ENCODE results near the gene MAD2L1BP.
"Not testable (repeated sequence)": the region's sequence is repeated elsewhere in the genome, so short reads cannot be mapped to it uniquely, and the experiment has no call there.

The MAD2L1BP gene, protein sequence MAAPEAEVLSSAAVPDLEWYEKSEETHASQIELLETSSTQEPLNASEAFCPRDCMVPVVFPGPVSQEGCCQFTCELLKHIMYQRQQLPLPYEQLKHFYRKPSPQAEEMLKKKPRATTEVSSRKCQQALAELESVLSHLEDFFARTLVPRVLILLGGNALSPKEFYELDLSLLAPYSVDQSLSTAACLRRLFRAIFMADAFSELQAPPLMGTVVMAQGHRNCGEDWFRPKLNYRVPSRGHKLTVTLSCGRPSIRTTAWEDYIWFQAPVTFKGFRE

GRCh38 chr6:43635387-43636307 lies at the start of gene MAD2L1BP:
Gene MAD2L1BP, plus strand, starts transcription at chr6:43635840. Its CDS starts 36 bp downstream, at chr6:43635876.
- Histone ChIP-seq H3K27me3 (ENCODE audit: insufficient read depth, low read length) (no peaks in the 10 kb centered on the region), H3K4me3 (ENCODE audit: low read length) (peak within 1 kb of the TSS; percentile 96), H3K27ac (ENCODE audit: low read length) (peak within 1 kb of the TSS; percentile 22), H3K36me3 (ENCODE audit: insufficient read depth, low read depth, low read length) (peaks cover 33% of the 10 kb centered on the region), H3K9ac (ENCODE audit: low read depth, low read length) (peak within 1 kb of the TSS; percentile 92), H3K4me1 (ENCODE audit: insufficient read depth, low read length) (peaks cover 2% of the 10 kb centered on the region; the same call in 1 of the 2 replicates), H3K9me3 (ENCODE audit: insufficient read depth, low read depth, low read length) (no peaks in the 10 kb centered on the region)

- H3K27me3 ChIP-seq (ENCODE audit: insufficient read depth, low read length), result no peaks in the 10 kb centered on the region
- no peaks in the 10 kb centered on the region for H3K4me1 ChIP-seq (ENCODE audit: insufficient read depth, low read length)
- H3K36me3 ChIP-seq (ENCODE audit: insufficient read depth, low read depth, low read length), result peaks cover 48% of the 10 kb centered on the region
- H3K9ac ChIP-seq (ENCODE audit: low read depth, low read length), result no peak overlapping the region
- no peak overlapping the region for H3K27ac ChIP-seq (ENCODE audit: low read length)
- H3K4me3 ChIP-seq (ENCODE audit: low read length), result no peak overlapping the region
- H3K9me3 ChIP-seq (ENCODE audit: insufficient read depth, low read depth, low read length), result no peaks in the 10 kb centered on the region
Measured at GRCh38 chr6:43588194-43588593, 47.4 kb upstream of the MAD2L1BP start.

DNA sequence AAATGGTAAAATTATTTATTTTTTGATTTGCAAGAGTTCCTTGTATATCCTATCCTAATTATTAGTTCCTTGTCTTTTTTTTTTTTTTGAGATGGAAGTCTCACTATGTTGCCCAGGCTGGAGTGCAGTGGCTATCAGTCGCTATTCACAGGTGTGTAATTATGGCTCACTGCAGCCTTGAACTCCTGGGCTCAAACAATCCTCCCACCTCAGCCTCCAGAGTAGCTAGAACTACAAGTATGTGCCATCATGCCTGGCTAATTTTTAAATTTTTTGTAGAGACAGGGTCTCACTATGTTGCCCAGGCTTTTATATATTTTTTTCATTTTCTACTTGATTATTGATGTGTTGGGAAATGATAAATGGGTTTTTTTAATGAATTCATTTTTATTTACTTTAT lies 46.1 kb upstream of the MAD2L1BP start:
- H3K27me3 ChIP-seq (ENCODE audit: insufficient read depth, low read length); H3K4me1 ChIP-seq (ENCODE audit: insufficient read depth, low read length); H3K4me3 ChIP-seq (ENCODE audit: low read length); H3K9me3 ChIP-seq (ENCODE audit: insufficient read depth, low read depth, low read length); H3K9ac ChIP-seq (ENCODE audit: low read depth, low read length); H3K27ac ChIP-seq (ENCODE audit: low read length): not testable (repeated sequence)
- peaks cover 35% of the 10 kb centered on the region for H3K36me3 ChIP-seq (ENCODE audit: insufficient read depth, low read depth, low read length)

- Histone ChIP-seq H3K27ac (ENCODE audit: low read length) (no peak overlapping the region), H3K36me3 (ENCODE audit: insufficient read depth, low read depth, low read length) (peaks cover 13% of the 10 kb centered on the region), H3K4me1 (ENCODE audit: insufficient read depth, low read length) (no peaks in the 10 kb centered on the region), H3K9ac (ENCODE audit: low read depth, low read length) (no peak overlapping the region), H3K9me3 (ENCODE audit: insufficient read depth, low read depth, low read length) (no peaks in the 10 kb centered on the region), H3K27me3 (ENCODE audit: insufficient read depth, low read length) (no peaks in the 10 kb centered on the region), H3K4me3 (ENCODE audit: low read length) (no peak overlapping the region)
Measured at GRCh38 chr6:43593938-43594337, 41.7 kb upstream of the MAD2L1BP start.

- Histone ChIP-seq H3K36me3 (ENCODE audit: insufficient read depth, low read depth, low read length) (peaks cover 27% of the 10 kb centered on the region), H3K27me3 (ENCODE audit: insufficient read depth, low read length) (no peaks in the 10 kb centered on the region), H3K9me3 (ENCODE audit: insufficient read depth, low read depth, low read length) (no peaks in the 10 kb centered on the region), H3K4me3 (ENCODE audit: low read length) (no peak overlapping the region), H3K27ac (ENCODE audit: low read length) (no peak overlapping the region), H3K4me1 (ENCODE audit: insufficient read depth, low read length) (no peaks in the 10 kb centered on the region), H3K9ac (ENCODE audit: low read depth, low read length) (no peak overlapping the region)
Measured at GRCh38 chr6:43600595-43600994, 35.0 kb upstream of the MAD2L1BP start.

DNA sequence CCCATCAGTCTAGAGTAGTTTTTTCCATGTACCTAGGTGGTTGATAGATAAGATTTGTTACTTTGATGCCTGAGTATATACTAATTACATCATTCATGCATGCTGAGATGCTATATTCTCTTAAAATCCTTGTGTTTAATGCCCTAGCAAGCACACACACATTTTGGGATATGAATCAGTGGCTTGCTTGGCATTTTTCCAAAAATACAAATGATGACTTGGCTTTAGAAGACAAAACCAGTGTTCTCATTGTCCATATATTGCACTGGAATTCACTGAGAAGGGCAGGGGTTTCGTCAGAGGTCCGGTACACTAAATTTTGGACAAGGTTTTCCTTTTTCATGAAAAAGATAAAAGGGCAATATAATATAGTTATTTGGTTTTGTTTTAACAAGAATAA lies 31.5 kb upstream of the MAD2L1BP start:
- H3K27ac ChIP-seq (ENCODE audit: low read length), result no peak overlapping the region

GRCh38 chr6:43606019-43606418 lies 29.6 kb upstream of the MAD2L1BP start:
- Histone ChIP-seq H3K27me3 (ENCODE audit: insufficient read depth, low read length) (no peaks in the 10 kb centered on the region), H3K36me3 (ENCODE audit: insufficient read depth, low read depth, low read length) (peaks cover 41% of the 10 kb centered on the region), H3K9ac (ENCODE audit: low read depth, low read length) (no peak overlapping the region), H3K27ac (ENCODE audit: low read length) (no peak overlapping the region), H3K4me1 (ENCODE audit: insufficient read depth, low read length) (no peaks in the 10 kb centered on the region), H3K9me3 (ENCODE audit: insufficient read depth, low read depth, low read length) (no peaks in the 10 kb centered on the region), H3K4me3 (ENCODE audit: low read length) (no peak overlapping the region)

More for the DNA sequence above, 31.5 kb upstream of the MAD2L1BP start:
- H3K9me3 ChIP-seq (ENCODE audit: insufficient read depth, low read depth, low read length), result no peaks in the 10 kb centered on the region
- no peak overlapping the region for H3K9ac ChIP-seq (ENCODE audit: low read depth, low read length)
- H3K36me3 ChIP-seq (ENCODE audit: insufficient read depth, low read depth, low read length), result peaks cover 33% of the 10 kb centered on the region
- no peaks in the 10 kb centered on the region for H3K27me3 ChIP-seq (ENCODE audit: insufficient read depth, low read length)
- H3K4me1 ChIP-seq (ENCODE audit: insufficient read depth, low read length), result no peaks in the 10 kb centered on the region
- H3K4me3 ChIP-seq (ENCODE audit: low read length), result no peak overlapping the region

DNA sequence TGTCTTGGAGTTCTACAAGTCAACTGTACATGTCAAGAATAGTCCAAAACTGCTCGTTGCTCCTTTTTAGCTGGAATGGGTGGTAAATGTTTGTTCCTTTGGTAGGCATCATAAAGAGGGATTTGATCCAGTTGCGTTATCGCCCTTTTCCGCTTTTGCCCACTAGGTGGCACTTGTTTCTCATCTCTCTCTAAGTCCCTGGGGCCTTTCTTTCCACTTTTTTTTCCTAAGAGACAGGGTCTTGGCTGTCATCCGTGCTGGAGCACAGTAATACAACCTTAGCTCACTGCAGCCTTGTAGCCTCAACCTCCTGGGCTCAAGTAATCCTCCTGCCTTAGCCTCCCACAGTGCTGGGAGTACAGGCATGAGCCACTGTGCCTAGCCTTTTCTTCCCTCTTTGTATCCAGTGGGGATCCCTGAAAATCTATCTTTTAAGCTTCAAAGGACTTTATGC lies 27.3 kb upstream of the MAD2L1BP start:
- Histone ChIP-seq H3K4me3 (ENCODE audit: low read length) (no peak overlapping the region), H3K9ac (ENCODE audit: low read depth, low read length) (no peak overlapping the region), H3K27me3 (ENCODE audit: insufficient read depth, low read length) (no peaks in the 10 kb centered on the region), H3K4me1 (ENCODE audit: insufficient read depth, low read length) (no peaks in the 10 kb centered on the region), H3K27ac (ENCODE audit: low read length) (no peak overlapping the region), H3K9me3 (ENCODE audit: insufficient read depth, low read depth, low read length) (no peaks in the 10 kb centered on the region), H3K36me3 (ENCODE audit: insufficient read depth, low read depth, low read length) (peaks cover 43% of the 10 kb centered on the region)

- Histone ChIP-seq H3K36me3 (ENCODE audit: insufficient read depth, low read depth, low read length) (peaks cover 44% of the 10 kb centered on the region), H3K4me3 (ENCODE audit: low read length) (no peak overlapping the region), H3K9me3 (ENCODE audit: insufficient read depth, low read depth, low read length) (no peaks in the 10 kb centered on the region), H3K27ac (ENCODE audit: low read length) (no peak overlapping the region), H3K27me3 (ENCODE audit: insufficient read depth, low read length) (no peaks in the 10 kb centered on the region), H3K4me1 (ENCODE audit: insufficient read depth, low read length) (no peaks in the 10 kb centered on the region), H3K9ac (ENCODE audit: low read depth, low read length) (no peak overlapping the region)
Measured at GRCh38 chr6:43608807-43609206, 26.8 kb upstream of the MAD2L1BP start.

GRCh38 chr6:43609402-43609801 lies 26.2 kb upstream of the MAD2L1BP start:
- Histone ChIP-seq H3K4me3 (ENCODE audit: low read length) (no peak overlapping the region), H3K27me3 (ENCODE audit: insufficient read depth, low read length) (no peaks in the 10 kb centered on the region), H3K4me1 (ENCODE audit: insufficient read depth, low read length) (no peaks in the 10 kb centered on the region), H3K36me3 (ENCODE audit: insufficient read depth, low read depth, low read length) (peaks cover 44% of the 10 kb centered on the region), H3K27ac (ENCODE audit: low read length) (no peak overlapping the region), H3K9me3 (ENCODE audit: insufficient read depth, low read depth, low read length) (no peaks in the 10 kb centered on the region), H3K9ac (ENCODE audit: low read depth, low read length) (no peak overlapping the region)

- Histone ChIP-seq H3K27ac (ENCODE audit: low read length) (no peak overlapping the region), H3K36me3 (ENCODE audit: insufficient read depth, low read depth, low read length) (peaks cover 35% of the 10 kb centered on the region), H3K4me1 (ENCODE audit: insufficient read depth, low read length) (no peaks in the 10 kb centered on the region), H3K9ac (ENCODE audit: low read depth, low read length) (no peak overlapping the region), H3K27me3 (ENCODE audit: insufficient read depth, low read length) (no peaks in the 10 kb centered on the region), H3K9me3 (ENCODE audit: insufficient read depth, low read depth, low read length) (no peaks in the 10 kb centered on the region), H3K4me3 (ENCODE audit: low read length) (no peak overlapping the region)
Measured at GRCh38 chr6:43610431-43610830, 25.2 kb upstream of the MAD2L1BP start.
